OCI-LY1 (cell line): Measurements from ENCODE around the gene SFT2D1.

ENCODE experiments used
- H2AFZ ChIP-seq: fragments of 200-600 bp; sonication (generic), shearing (Covaris generic); 2 replicates; pipeline ENCODE4 v1.6.0; 2014; ENCODE audit warnings: antibody characterized with exemption, mild to moderate bottlenecking, low read length
- H3F3A ChIP-seq: fragments of 200-600 bp; sonication (generic), shearing (Covaris generic); 2 replicates; pipeline ENCODE4 v1.6.0; 2014; ENCODE audit warnings: mild to moderate bottlenecking, antibody characterized with exemption, low read length, moderate library complexity; ENCODE audit not compliant: insufficient read depth
- H3K27ac ChIP-seq: fragments of 200-600 bp; sonication (generic); 2 replicates; pipeline ENCODE4 v1.5.1; 2014; ENCODE audit warnings: low read length, mixed run types, mild to moderate bottlenecking, low read depth; ENCODE audit not compliant: poor library complexity, severe bottlenecking
- H3K27me3 ChIP-seq: fragments of 200-600 bp; sonication (generic); 2 replicates; pipeline ENCODE4 v1.6.0; 2014; ENCODE audit warnings: antibody characterized with exemption, mild to moderate bottlenecking, low read length, moderate library complexity; ENCODE audit not compliant: insufficient read depth
- H3K36me3 ChIP-seq: fragments of 200-600 bp; sonication (generic); 2 replicates; pipeline ENCODE4 v1.6.1; 2014; ENCODE audit warnings: mild to moderate bottlenecking, antibody characterized with exemption, low read length, moderate library complexity, mixed read lengths; ENCODE audit not compliant: insufficient read depth
- H3K4me1 ChIP-seq: fragments of 200-600 bp; sonication (generic); 2 replicates; pipeline ENCODE4 v1.5.1; 2014; ENCODE audit warnings: mild to moderate bottlenecking, low read length, moderate library complexity; ENCODE audit not compliant: insufficient read depth, severe bottlenecking
- H3K4me2 ChIP-seq: fragments of 200-600 bp; sonication (generic), shearing (Covaris generic); 2 replicates; pipeline ENCODE4 v1.6.1; 2014; ENCODE audit warnings: low read length
- H3K4me3 ChIP-seq: fragments of 200-600 bp; sonication (generic); 2 replicates; pipeline ENCODE4 v1.5.1; 2014; ENCODE audit warnings: low read length, low read depth, mild to moderate bottlenecking, mixed read lengths; ENCODE audit not compliant: poor library complexity, severe bottlenecking
- H3K79me2 ChIP-seq: fragments of 200-600 bp; shearing (Covaris generic); 2 replicates; pipeline ENCODE4 v1.6.1; 2016; ENCODE audit warnings: mixed run types, low read length, mixed read lengths; ENCODE audit not compliant: insufficient read depth
- H3K9ac ChIP-seq: fragments of 200-600 bp; sonication (generic), shearing (Covaris generic); 2 replicates; pipeline ENCODE4 v1.6.1; 2014; ENCODE audit warnings: mild to moderate bottlenecking, low read length, mixed read lengths
- H3K9me2 ChIP-seq: fragments of 200-600 bp; sonication (generic), shearing (Covaris generic); 2 replicates; pipeline ENCODE4 v1.6.1; 2014; ENCODE audit warnings: low read depth, mild to moderate bottlenecking, low read length, mixed read lengths
- H3K9me3 ChIP-seq: fragments of 200-600 bp; shearing (Covaris generic); 2 replicates; pipeline ENCODE4 v1.6.1; 2014; ENCODE audit warnings: low read length, mixed read lengths
- H4K20me1 ChIP-seq: fragments of 200-600 bp; sonication (generic), shearing (Covaris generic); 2 replicates; pipeline ENCODE4 v1.6.0; 2016; ENCODE audit warnings: mild to moderate bottlenecking, low read length; ENCODE audit not compliant: insufficient read depth
- EZH2 ChIP-seq: fragments of 200-600 bp; sonication (generic), shearing (Covaris generic); IDR thresholded peaks from 2 replicates; pipeline ENCODE4 v1.8.0; 2017; ENCODE audit warnings: borderline replicate concordance, mixed run types, mild to moderate bottlenecking, antibody characterized with exemption, low read length, moderate library complexity, mixed read lengths
- TF ChIP-seq, protein P1 (sequence below): fragments of 200-600 bp; sonication (generic), shearing (Covaris generic); IDR thresholded peaks from 2 replicates; pipeline ENCODE4 v1.5.1; 2017; ENCODE audit warnings: mild to moderate bottlenecking, antibody characterized with exemption, low read length, moderate library complexity, mixed read lengths

SFT2D1 gene

DNA sequence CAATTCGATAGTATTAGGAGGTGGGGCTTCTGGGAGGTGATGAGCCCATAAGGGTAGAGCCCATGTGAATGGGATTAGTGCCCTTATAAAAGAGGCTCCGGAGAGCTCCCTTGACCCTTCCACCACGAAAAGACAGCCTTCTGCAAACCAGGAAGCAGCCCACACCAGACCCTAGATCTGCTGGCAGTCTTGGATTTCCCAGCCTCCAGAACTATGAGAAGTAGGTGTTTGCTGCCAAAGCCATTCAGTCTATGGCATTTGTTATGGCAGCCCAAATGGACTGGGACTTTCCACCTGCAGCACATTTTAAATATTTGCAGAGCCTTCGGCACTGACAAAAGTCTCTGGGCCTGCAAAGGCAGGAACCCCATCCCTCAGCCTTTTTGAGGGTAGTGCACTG is 11.8 kb upstream of the SFT2D1 start:
- Histone ChIP-seq H3K9me3 (no peaks in the 10 kb centered on the region; the same call in 1 of the 2 replicates), H4K20me1 (no peaks in the 10 kb centered on the region), H3K9me2 (no peaks in the 10 kb centered on the region), H3K4me2 (no peak overlapping the region), H3K4me1 (peaks cover 9% of the 10 kb centered on the region), H2AFZ (no peak overlapping the region), H3K4me3 (no peak overlapping the region), H3K27me3 (0 out of 2 replicates have a peak, but pooled peaks cover 4% of the 10 kb centered on the region), H3K9ac (no peak overlapping the region), H3K79me2 (no peaks in the 10 kb centered on the region), H3K27ac (no peak overlapping the region), H3K36me3 (no peaks in the 10 kb centered on the region), H3F3A (no peaks in the 10 kb centered on the region)
- TF ChIP-seq, protein P1, sequence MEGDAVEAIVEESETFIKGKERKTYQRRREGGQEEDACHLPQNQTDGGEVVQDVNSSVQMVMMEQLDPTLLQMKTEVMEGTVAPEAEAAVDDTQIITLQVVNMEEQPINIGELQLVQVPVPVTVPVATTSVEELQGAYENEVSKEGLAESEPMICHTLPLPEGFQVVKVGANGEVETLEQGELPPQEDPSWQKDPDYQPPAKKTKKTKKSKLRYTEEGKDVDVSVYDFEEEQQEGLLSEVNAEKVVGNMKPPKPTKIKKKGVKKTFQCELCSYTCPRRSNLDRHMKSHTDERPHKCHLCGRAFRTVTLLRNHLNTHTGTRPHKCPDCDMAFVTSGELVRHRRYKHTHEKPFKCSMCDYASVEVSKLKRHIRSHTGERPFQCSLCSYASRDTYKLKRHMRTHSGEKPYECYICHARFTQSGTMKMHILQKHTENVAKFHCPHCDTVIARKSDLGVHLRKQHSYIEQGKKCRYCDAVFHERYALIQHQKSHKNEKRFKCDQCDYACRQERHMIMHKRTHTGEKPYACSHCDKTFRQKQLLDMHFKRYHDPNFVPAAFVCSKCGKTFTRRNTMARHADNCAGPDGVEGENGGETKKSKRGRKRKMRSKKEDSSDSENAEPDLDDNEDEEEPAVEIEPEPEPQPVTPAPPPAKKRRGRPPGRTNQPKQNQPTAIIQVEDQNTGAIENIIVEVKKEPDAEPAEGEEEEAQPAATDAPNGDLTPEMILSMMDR, result no peak
- TF ChIP-seq EZH2, result no peak

DNA sequence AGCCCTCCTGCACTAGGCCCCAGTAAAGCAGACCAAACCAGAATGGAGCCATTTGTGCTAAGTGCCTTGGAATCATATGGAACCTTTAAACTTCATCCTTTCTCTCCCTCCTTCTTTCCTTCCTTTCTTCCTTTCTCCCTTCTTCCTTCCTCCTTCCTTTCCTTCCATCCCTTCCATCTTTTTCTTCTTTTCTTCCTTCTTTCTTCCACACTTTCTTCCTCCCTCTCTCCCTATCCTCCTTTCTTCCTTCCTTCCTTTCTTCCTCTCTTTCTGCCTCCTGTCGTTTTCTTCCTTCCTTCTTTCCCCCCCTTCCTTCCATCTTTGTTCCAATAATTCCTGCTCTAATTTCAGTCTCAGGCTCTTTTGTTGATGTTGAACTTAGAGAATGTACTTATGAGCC is 11.2 kb upstream of the SFT2D1 start:
- no peaks in the 10 kb centered on the region for H3K36me3 ChIP-seq
- no peaks in the 10 kb centered on the region; the same call in 1 of the 2 replicates for H3K9me3 ChIP-seq
- no peaks in the 10 kb centered on the region for H3F3A ChIP-seq
- no peak overlapping the region for H2AFZ ChIP-seq
- H3K27me3 ChIP-seq, result 0 out of 2 replicates have a peak, but pooled peaks cover 4% of the 10 kb centered on the region
- no peaks in the 10 kb centered on the region for H3K79me2 ChIP-seq
- no peak for TF ChIP-seq EZH2
- TF ChIP-seq, protein P1, result no peak
- H3K27ac ChIP-seq, result no peak overlapping the region
- H3K9ac ChIP-seq, result no peak overlapping the region
- H3K4me1 ChIP-seq, result peaks cover 9% of the 10 kb centered on the region
- H4K20me1 ChIP-seq, result no peaks in the 10 kb centered on the region
- H3K4me3 ChIP-seq, result no peak overlapping the region
- no peak overlapping the region for H3K4me2 ChIP-seq
- H3K9me2 ChIP-seq, result no peaks in the 10 kb centered on the region

DNA sequence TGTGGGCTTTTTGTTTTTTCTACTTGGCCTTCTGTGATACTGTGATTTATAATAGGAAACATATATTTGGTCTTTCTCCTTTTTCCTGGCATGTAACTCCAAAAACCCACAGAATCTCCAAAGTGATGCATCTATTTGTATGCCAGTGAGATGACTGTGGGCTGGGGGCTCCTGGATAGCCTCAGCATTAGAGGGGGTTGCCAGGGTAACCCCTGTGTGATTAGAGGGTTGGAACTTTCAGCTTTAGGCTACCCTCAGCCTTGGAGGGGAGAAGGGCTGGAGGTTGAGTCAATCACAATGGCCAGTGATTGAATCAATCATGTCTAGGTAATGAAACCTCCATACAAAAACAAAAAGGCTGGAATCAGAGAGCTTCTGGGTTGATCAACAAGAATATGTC is 10.6 kb upstream of the SFT2D1 start:
- H3K79me2 ChIP-seq, result no peaks in the 10 kb centered on the region
- no peak overlapping the region for H3K9ac ChIP-seq
- no peak overlapping the region for H3K4me2 ChIP-seq
- no peak overlapping the region for H3K4me3 ChIP-seq
- no peak overlapping the region for H3K27ac ChIP-seq
- H3K27me3 ChIP-seq, result 0 out of 2 replicates have a peak, but pooled peaks cover 4% of the 10 kb centered on the region
- H3K9me2 ChIP-seq, result no peaks in the 10 kb centered on the region
- no peaks in the 10 kb centered on the region for H4K20me1 ChIP-seq
- no peaks in the 10 kb centered on the region for H3F3A ChIP-seq
- no peaks in the 10 kb centered on the region; the same call in 1 of the 2 replicates for H3K9me3 ChIP-seq
- TF ChIP-seq, protein P1, result no peak
- TF ChIP-seq EZH2, result no peak
- peaks cover 9% of the 10 kb centered on the region for H3K4me1 ChIP-seq
- no peaks in the 10 kb centered on the region for H3K36me3 ChIP-seq
- H2AFZ ChIP-seq, result no peak overlapping the region
